Loucy (cell line): ENCODE measurements around the gene ANGPT4.

ENCODE experiments used
- H2AFZ ChIP-seq: fragments of 200-600 bp; sonication (generic); 2 replicates; pipeline ENCODE4 v1.6.0; 2016; ENCODE audit warnings: antibody characterized with exemption, mild to moderate bottlenecking, low read length, moderate library complexity
- H3F3A ChIP-seq: fragments of 200-600 bp; 2 replicates; pipeline ENCODE4 v1.6.0; 2016; ENCODE audit warnings: antibody characterized with exemption, low read depth, mild to moderate bottlenecking
- H3K27me3 ChIP-seq: fragments of 200-600 bp; sonication (generic); 2 replicates; pipeline ENCODE4 v1.6.1; 2014; ENCODE audit warnings: low read length, mild to moderate bottlenecking; ENCODE audit not compliant: insufficient read depth, poor library complexity, severe bottlenecking
- H3K36me3 ChIP-seq: fragments of 200-600 bp; sonication (generic); 2 replicates; pipeline ENCODE4 v1.6.1; 2016; ENCODE audit warnings: low read length; ENCODE audit not compliant: insufficient read depth
- H3K4me1 ChIP-seq: fragments of 200-600 bp; sonication (generic); 2 replicates; pipeline ENCODE4 v1.5.1; 2014; ENCODE audit warnings: low read length, mild to moderate bottlenecking; ENCODE audit not compliant: insufficient read depth, poor library complexity, severe bottlenecking
- H3K4me2 ChIP-seq: fragments of 200-600 bp; sonication (generic); 2 replicates; pipeline ENCODE4 v1.6.0; 2014; ENCODE audit warnings: antibody characterized with exemption, low read length, low read depth, mild to moderate bottlenecking; ENCODE audit not compliant: poor library complexity, severe bottlenecking
- H3K4me3 ChIP-seq: fragments of 200-600 bp; sonication (generic); 2 replicates; pipeline ENCODE4 v1.5.1; 2014; ENCODE audit warnings: low read length, mild to moderate bottlenecking, mixed read lengths; ENCODE audit not compliant: poor library complexity, severe bottlenecking
- H3K79me2 ChIP-seq: fragments of 200-600 bp; sonication (generic); 2 replicates; pipeline ENCODE4 v1.6.1; 2014; ENCODE audit warnings: low read length; ENCODE audit not compliant: insufficient read depth
- H3K9ac ChIP-seq: fragments of 200-600 bp; sonication (generic); 2 replicates; pipeline ENCODE4 v1.6.0; 2014; ENCODE audit warnings: mild to moderate bottlenecking, low read depth, low read length, moderate library complexity; ENCODE audit not compliant: poor library complexity, severe bottlenecking
- H3K9me2 ChIP-seq: fragments of 200-600 bp; sonication (generic); replicated peaks from 2 replicates; pipeline ENCODE4 v1.6.1; 2016; ENCODE audit warnings: low read depth, low read length, mixed read lengths
- H3K9me3 ChIP-seq: fragments of 200-600 bp; sonication (generic); 2 replicates; pipeline ENCODE4 v1.6.1; 2014; ENCODE audit warnings: mild to moderate bottlenecking, antibody characterized with exemption, low read length, low read depth; ENCODE audit not compliant: insufficient read depth
- H4K20me1 ChIP-seq: fragments of 200-600 bp; sonication (generic); 2 replicates; pipeline ENCODE4 v1.6.0; 2014; ENCODE audit warnings: antibody characterized with exemption, low read length, mild to moderate bottlenecking; ENCODE audit not compliant: insufficient read depth, poor library complexity, severe bottlenecking
- CTCF ChIP-seq: fragments of 200-600 bp; sonication (generic); conservative IDR thresholded peaks from 2 replicates; pipeline ENCODE4 v1.5.1; 2014; ENCODE audit warnings: mild to moderate bottlenecking, antibody characterized with exemption, low read length
- EZH2phosphoT487 ChIP-seq: fragments of 200-600 bp; IDR thresholded peaks from 2 replicates; pipeline ENCODE4 v1.6.1; 2018; ENCODE audit warnings: antibody characterized with exemption, mild to moderate bottlenecking, moderate library complexity, borderline replicate concordance

ANGPT4 gene

DNA sequence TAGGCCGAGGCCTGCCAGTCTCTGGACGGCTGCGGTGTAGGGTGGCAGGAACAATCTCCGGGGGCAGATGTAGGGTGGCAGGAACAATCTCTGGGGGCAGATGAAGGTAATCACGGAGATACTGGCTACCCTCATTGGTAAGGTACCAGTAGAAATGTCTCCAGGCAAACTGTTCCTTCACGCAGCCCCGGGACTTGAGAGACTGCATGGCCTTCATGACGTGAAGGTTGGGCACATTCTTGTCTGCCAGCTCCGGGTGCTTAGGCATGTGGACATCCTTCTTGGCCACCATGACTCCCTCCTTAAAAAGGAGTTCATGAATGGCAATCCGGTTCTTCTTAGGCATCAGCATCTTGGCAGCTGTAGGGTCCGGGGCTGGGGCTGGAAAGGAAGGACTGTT, 76.5 kb downstream of the ANGPT4 start:
- Histone ChIP-seq H3K79me2 (peaks cover 53% of the 10 kb centered on the region), H3K9ac (no peak overlapping the region), H3K4me3 (no peak overlapping the region), H2AFZ (no peak overlapping the region), H3K9me2 (no peaks in the 10 kb centered on the region), H3F3A (no peaks in the 10 kb centered on the region), H4K20me1 (no peaks in the 10 kb centered on the region), H3K27me3 (no peaks in the 10 kb centered on the region), H3K36me3 (no peaks in the 10 kb centered on the region), H3K9me3 (no peaks in the 10 kb centered on the region), H3K4me1 (peaks cover 63% of the 10 kb centered on the region), H3K4me2 (peak overlapping the region; percentile 98)
- TF ChIP-seq CTCF (no peak), EZH2phosphoT487 (no peak)

DNA sequence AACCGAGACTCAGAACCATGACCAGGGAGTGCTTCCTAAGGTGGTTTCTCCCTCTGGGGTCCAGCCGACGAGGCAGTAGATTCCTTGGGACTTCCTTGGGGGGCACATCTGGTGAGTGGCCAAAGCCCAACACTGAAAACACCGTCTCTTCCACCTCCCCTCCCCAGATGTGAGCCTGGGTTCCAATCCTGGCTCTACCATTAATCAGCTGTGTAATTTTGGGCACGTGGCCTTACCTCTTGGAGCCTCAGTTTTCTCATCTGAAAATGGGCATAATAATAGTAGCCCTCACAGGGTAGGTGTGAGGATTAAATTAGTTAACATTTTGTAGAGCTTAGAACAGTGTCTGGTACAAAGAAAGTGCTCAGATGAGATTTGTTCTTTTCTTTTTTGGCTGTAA, 77.1 kb downstream of the ANGPT4 start:
- H3F3A ChIP-seq, result no peaks in the 10 kb centered on the region

DNA sequence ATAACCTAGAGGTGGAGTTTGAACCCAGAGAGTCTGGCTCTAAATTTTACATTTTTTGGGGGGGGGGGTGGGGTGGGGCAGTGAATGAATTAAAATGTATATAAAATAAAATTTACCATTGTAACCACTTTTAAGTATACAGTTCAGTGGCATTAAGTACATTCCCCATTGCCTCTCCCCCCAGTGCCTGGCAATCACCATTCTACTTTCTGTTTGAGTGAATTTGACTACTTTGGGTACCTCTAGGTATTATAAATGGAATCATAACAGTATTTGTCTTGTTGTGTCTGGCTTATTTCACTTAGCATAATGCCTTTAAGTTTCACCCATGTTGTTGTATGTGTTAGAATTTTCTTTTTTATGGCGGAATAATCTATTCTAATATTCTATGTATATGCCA, 79.9 kb downstream of the ANGPT4 start:
- Histone ChIP-seq H3K9me2 (no peaks in the 10 kb centered on the region), H3K79me2 (peaks cover 54% of the 10 kb centered on the region), H4K20me1 (no peaks in the 10 kb centered on the region), H3K4me2 (peak overlapping the region; percentile 98), H2AFZ (no peak overlapping the region), H3K27me3 (no peaks in the 10 kb centered on the region), H3K9me3 (no peaks in the 10 kb centered on the region), H3K4me1 (peaks cover 57% of the 10 kb centered on the region), H3K9ac (no peak overlapping the region), H3F3A (no peaks in the 10 kb centered on the region), H3K36me3 (no peaks in the 10 kb centered on the region), H3K4me3 (peak overlapping the region; percentile 88)
- no peak for TF ChIP-seq CTCF
- TF ChIP-seq EZH2phosphoT487, result no peak

More for the DNA sequence above, 77.1 kb downstream of the ANGPT4 start:
- Histone ChIP-seq H4K20me1 (no peaks in the 10 kb centered on the region), H3K9me2 (no peaks in the 10 kb centered on the region), H3K4me1 (peaks cover 65% of the 10 kb centered on the region), H3K9me3 (no peaks in the 10 kb centered on the region), H3K4me3 (no peak overlapping the region), H3K79me2 (peaks cover 58% of the 10 kb centered on the region), H3K36me3 (no peaks in the 10 kb centered on the region), H2AFZ (no peak overlapping the region), H3K9ac (no peak overlapping the region), H3K4me2 (peak overlapping the region; percentile 98), H3K27me3 (no peaks in the 10 kb centered on the region)
- no peak for TF ChIP-seq EZH2phosphoT487
- TF ChIP-seq CTCF, result no peak
